Breast epithelium (tissue), 3 donors: Measurements from ENCODE around the gene ZGPAT.

Experiments used
- POLR2A ChIP-seq: fragments of 450-650 bp; IDR thresholded peaks from one replicate; pipeline ENCODE4 v1.6.1; 2016; ENCODE audit warnings: antibody characterized with exemption, mild to moderate bottlenecking, moderate library complexity
- POLR2AphosphoS5 ChIP-seq, 3 donors: sonication (generic); formaldehyde crosslinking; IDR thresholded peaks; one replicate each; pipeline ENCODE4 v1.6.1; 2017; ENCODE audit warnings: antibody characterized with exemption in 3 of 3
- TF ChIP-seq, protein P1 (sequence below), 3 donors: fragments of 450-650 bp; IDR thresholded peaks; one replicate each; pipeline ENCODE4 v1.5.1; 2016 to 2017; ENCODE audit warnings: antibody characterized with exemption in 3 of 3, mild to moderate bottlenecking in 3 of 3, moderate library complexity in 3 of 3

DNA sequence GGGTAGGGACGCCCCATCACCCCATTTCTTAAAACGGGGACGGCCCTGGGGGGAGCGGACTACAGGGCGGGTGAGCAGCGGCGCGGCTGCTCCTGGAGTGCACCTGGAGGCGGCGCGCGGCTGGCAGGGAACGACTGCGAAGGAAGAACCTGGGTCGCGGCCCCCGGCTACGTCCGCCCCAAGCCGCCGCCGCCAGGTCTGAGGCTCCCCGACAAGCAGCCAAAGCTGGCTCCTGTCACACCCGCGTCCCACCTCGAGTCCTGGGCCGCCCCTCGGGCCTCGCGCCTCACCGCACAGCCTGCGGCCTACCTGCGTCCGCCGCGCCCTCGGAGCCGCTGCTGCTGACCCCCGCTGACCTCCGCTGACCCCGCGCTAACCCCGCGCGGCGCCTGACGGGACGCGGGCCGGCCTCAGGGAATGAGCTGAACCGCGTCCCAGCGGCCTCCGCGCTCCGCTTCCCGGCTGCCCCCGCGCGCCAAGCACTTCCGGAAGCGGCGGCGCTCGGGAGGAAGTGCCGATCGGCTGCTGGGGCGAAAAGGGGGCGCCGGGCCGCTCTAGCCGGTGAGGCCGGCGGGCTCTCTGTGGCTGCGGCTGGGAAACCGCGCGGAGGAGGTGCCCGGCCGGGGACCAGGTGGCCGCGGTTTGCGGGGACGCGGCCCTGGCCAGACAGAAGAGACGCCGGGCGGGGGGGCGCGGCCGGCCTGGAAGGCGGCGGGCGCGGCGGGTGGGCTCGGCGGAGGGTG, at the start of gene ZGPAT, which contains the start of gene ARFRP1:
- TF ChIP-seq, protein P1, sequence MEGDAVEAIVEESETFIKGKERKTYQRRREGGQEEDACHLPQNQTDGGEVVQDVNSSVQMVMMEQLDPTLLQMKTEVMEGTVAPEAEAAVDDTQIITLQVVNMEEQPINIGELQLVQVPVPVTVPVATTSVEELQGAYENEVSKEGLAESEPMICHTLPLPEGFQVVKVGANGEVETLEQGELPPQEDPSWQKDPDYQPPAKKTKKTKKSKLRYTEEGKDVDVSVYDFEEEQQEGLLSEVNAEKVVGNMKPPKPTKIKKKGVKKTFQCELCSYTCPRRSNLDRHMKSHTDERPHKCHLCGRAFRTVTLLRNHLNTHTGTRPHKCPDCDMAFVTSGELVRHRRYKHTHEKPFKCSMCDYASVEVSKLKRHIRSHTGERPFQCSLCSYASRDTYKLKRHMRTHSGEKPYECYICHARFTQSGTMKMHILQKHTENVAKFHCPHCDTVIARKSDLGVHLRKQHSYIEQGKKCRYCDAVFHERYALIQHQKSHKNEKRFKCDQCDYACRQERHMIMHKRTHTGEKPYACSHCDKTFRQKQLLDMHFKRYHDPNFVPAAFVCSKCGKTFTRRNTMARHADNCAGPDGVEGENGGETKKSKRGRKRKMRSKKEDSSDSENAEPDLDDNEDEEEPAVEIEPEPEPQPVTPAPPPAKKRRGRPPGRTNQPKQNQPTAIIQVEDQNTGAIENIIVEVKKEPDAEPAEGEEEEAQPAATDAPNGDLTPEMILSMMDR (IDR thresholded peaks at IDR 0.05), result no peak
- TF ChIP-seq POLR2AphosphoS5 (IDR thresholded peaks at IDR 0.05) (peak; percentile 64 to 85 (median 69)), POLR2A (peak; percentile 16)
